ENCODE data around the gene DLX1. TPM values are rescaled to one million over a fixed set of nuclear protein-coding genes. Genes with fewer than 3 reads are reported as not detected.
"Not testable (repeated sequence)": the region's sequence is repeated elsewhere in the genome, so short reads cannot be mapped to it uniquely, and the experiment has no call there.

DLX1 gene
- total RNA-seq, 6 experiments from 2014 or later, result 8.2 to 13.9 (median 9.2) TPM

- Mint-ChIP-seq H3K36me3 (ENCODE audit: low read depth) (no peaks in the 10 kb centered on the region), H3K27me3 (ENCODE audit: insufficient read depth) (peaks cover 1% of the 10 kb centered on the region), H3K9me3 (no peaks in the 10 kb centered on the region), H3K4me1 (ENCODE audit: low read depth) (no peaks in the 10 kb centered on the region), H3K4me3 (no peak overlapping the region), H3K27ac (no peak overlapping the region)
- no peak for DNase-seq
- no peak for TF ChIP-seq CTCF (IDR thresholded peaks at IDR 0.05)
Measured at GRCh38 chr2:172131713-172132555, 46.6 kb downstream of the DLX1 start.

- no peak for DNase-seq
- Mint-ChIP-seq H3K27me3 (ENCODE audit: insufficient read depth) (peaks cover 1% of the 10 kb centered on the region), H3K9me3 (no peaks in the 10 kb centered on the region), H3K36me3 (ENCODE audit: low read depth) (no peaks in the 10 kb centered on the region), H3K4me3 (no peak overlapping the region), H3K4me1 (ENCODE audit: low read depth) (no peaks in the 10 kb centered on the region), H3K27ac (no peak overlapping the region)
- TF ChIP-seq CTCF (IDR thresholded peaks at IDR 0.05), result no peak; the same call in 1 of the 2 replicates
Measured at GRCh38 chr2:172134270-172134669, 49.0 kb downstream of the DLX1 start.

- H3K9me3 Mint-ChIP-seq, result no peaks in the 10 kb centered on the region
- no peak for DNase-seq
- no peaks in the 10 kb centered on the region for H3K36me3 Mint-ChIP-seq (ENCODE audit: low read depth)
- H3K27ac Mint-ChIP-seq, result no peak overlapping the region
- TF ChIP-seq CTCF (IDR thresholded peaks at IDR 0.05), result no peak
- peaks cover 7% of the 10 kb centered on the region for H3K27me3 Mint-ChIP-seq (ENCODE audit: insufficient read depth)
- no peaks in the 10 kb centered on the region for H3K4me1 Mint-ChIP-seq (ENCODE audit: low read depth)
- H3K4me3 Mint-ChIP-seq, result no peak overlapping the region
Measured at GRCh38 chr2:172135446-172135845, 50.1 kb downstream of the DLX1 start.

- Mint-ChIP-seq H3K27ac (no peak overlapping the region), H3K36me3 (ENCODE audit: low read depth) (no peaks in the 10 kb centered on the region), H3K9me3 (no peaks in the 10 kb centered on the region), H3K4me3 (no peak overlapping the region), H3K4me1 (ENCODE audit: low read depth) (no peaks in the 10 kb centered on the region), H3K27me3 (ENCODE audit: insufficient read depth) (peaks cover 11% of the 10 kb centered on the region)
- DNase-seq, result no peak
- no peak for TF ChIP-seq CTCF (IDR thresholded peaks at IDR 0.05)
Measured at GRCh38 chr2:172137109-172137508, 51.8 kb downstream of the DLX1 start.

- Mint-ChIP-seq H3K9me3 (no peaks in the 10 kb centered on the region), H3K4me3 (no peak overlapping the region), H3K4me1 (ENCODE audit: low read depth) (no peaks in the 10 kb centered on the region), H3K27ac (no peak overlapping the region), H3K36me3 (ENCODE audit: low read depth) (no peaks in the 10 kb centered on the region), H3K27me3 (ENCODE audit: insufficient read depth) (peaks cover 12% of the 10 kb centered on the region)
- DNase-seq, result no peak
- TF ChIP-seq CTCF (IDR thresholded peaks at IDR 0.05), result no peak
Measured at GRCh38 chr2:172137943-172138342, 52.6 kb downstream of the DLX1 start.

- H3K27me3 Mint-ChIP-seq (ENCODE audit: insufficient read depth), result peaks cover 12% of the 10 kb centered on the region
- not testable (repeated sequence) for H3K4me1 Mint-ChIP-seq (ENCODE audit: low read depth); H3K27ac Mint-ChIP-seq; DNase-seq; H3K4me3 Mint-ChIP-seq; H3K9me3 Mint-ChIP-seq; H3K36me3 Mint-ChIP-seq (ENCODE audit: low read depth)
Measured at GRCh38 chr2:172138727-172139126, 53.4 kb downstream of the DLX1 start.
